ENCODE data around the gene EPHB1. TPM values are rescaled to one million over a fixed set of nuclear protein-coding genes. Genes with fewer than 3 reads are reported as not detected.
A peak's percentile ranks its signal among the peaks of the same experiment; 100 is the strongest.

Gene EPHB1
- total RNA-seq, 2 donors from 2014 or later, result 2.3 to 21.2 TPM

DNA sequence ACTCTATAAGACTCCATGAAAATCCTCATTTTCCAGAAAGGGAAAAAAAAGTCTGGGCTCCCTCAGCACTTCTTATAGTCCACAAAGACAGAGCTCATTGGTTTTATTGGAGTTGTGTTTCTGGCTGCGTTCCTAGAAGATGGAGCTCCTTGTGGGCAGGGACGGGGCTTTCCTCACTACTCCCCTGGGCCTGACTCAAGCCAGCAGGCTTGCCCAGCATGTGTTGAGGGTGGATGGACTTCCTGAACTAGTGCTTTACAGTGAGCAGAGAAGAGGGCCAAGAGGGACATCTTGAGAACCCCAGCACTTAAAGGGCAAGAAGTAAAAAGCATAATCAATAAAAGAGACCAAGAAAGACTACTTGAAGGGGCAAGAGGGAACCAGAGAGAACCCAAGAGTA, 43.2 kb upstream of the EPHB1 start:
- Histone ChIP-seq H3K9me3 (no peaks in the 10 kb centered on the region), H3K36me3 (no peaks in the 10 kb centered on the region), H3K4me3 (no peak overlapping the region), H3K27me3 (replicated peaks; ENCODE audit: insufficient read depth) (no peaks in the 10 kb centered on the region), H3K4me1 (replicated peaks) (no peaks in the 10 kb centered on the region), H3K27ac (no peak overlapping the region)
- DNase-seq (ENCODE audit: low spot score), result no peak
- TF ChIP-seq POLR2A (IDR thresholded peaks at IDR 0.05) (no peak), POLR2AphosphoS5 (IDR thresholded peaks at IDR 0.05) (no peak)
- TF ChIP-seq, protein P1, sequence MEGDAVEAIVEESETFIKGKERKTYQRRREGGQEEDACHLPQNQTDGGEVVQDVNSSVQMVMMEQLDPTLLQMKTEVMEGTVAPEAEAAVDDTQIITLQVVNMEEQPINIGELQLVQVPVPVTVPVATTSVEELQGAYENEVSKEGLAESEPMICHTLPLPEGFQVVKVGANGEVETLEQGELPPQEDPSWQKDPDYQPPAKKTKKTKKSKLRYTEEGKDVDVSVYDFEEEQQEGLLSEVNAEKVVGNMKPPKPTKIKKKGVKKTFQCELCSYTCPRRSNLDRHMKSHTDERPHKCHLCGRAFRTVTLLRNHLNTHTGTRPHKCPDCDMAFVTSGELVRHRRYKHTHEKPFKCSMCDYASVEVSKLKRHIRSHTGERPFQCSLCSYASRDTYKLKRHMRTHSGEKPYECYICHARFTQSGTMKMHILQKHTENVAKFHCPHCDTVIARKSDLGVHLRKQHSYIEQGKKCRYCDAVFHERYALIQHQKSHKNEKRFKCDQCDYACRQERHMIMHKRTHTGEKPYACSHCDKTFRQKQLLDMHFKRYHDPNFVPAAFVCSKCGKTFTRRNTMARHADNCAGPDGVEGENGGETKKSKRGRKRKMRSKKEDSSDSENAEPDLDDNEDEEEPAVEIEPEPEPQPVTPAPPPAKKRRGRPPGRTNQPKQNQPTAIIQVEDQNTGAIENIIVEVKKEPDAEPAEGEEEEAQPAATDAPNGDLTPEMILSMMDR (IDR thresholded peaks at IDR 0.05), result no peak
- WGBS, result 78% methylated on average over 2 of the region's 2 CpGs
- intact Hi-C loops (cut with DNase I), result no loop called here

DNA sequence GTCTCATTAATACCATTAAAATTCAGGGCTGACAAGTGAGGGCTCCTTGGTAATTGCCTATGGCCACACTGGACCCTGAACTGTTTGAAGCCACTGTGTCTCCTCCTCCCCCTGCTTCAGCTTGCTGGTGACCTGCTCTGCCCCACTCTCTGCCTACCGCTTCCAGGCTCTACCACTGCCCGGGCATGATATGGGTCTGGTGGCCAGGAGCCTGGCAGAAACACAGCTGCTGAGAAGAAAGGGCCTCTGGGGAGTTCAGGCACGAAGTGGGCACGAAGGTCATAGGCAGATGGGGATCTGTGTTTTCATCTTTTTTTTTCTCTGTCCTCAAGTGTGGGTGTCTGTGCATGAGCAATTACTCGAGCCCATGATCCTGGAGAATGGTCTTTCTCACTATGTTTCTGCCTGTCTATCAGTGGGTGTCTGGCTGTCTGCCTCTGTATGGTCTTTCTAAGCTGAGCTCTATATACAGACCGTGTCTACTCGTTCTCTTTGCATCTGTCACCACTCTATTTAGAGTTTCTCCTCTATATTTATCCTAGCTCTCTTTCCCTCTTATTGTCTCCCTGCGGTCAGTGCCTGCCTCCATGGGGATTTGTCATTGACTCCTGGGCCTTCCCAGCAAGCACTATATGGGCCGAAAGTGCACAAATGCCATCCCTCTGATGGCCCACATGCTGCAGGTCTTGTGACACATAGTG, 42.1 kb upstream of the EPHB1 start:
- no peak for DNase-seq (ENCODE audit: low spot score)
- Histone ChIP-seq H3K27me3 (replicated peaks; ENCODE audit: insufficient read depth) (no peaks in the 10 kb centered on the region), H3K9me3 (no peaks in the 10 kb centered on the region), H3K36me3 (no peaks in the 10 kb centered on the region), H3K4me3 (no peak overlapping the region), H3K27ac (no peak overlapping the region), H3K4me1 (replicated peaks) (no peaks in the 10 kb centered on the region)
- WGBS, result 86% methylated on average over 9 of the region's 9 CpGs
- TF ChIP-seq, protein P1 (IDR thresholded peaks at IDR 0.05), result no peak
- TF ChIP-seq POLR2A (IDR thresholded peaks at IDR 0.05) (no peak), POLR2AphosphoS5 (IDR thresholded peaks at IDR 0.05) (no peak)
- intact Hi-C loops (cut with DNase I), result no loop called here

DNA sequence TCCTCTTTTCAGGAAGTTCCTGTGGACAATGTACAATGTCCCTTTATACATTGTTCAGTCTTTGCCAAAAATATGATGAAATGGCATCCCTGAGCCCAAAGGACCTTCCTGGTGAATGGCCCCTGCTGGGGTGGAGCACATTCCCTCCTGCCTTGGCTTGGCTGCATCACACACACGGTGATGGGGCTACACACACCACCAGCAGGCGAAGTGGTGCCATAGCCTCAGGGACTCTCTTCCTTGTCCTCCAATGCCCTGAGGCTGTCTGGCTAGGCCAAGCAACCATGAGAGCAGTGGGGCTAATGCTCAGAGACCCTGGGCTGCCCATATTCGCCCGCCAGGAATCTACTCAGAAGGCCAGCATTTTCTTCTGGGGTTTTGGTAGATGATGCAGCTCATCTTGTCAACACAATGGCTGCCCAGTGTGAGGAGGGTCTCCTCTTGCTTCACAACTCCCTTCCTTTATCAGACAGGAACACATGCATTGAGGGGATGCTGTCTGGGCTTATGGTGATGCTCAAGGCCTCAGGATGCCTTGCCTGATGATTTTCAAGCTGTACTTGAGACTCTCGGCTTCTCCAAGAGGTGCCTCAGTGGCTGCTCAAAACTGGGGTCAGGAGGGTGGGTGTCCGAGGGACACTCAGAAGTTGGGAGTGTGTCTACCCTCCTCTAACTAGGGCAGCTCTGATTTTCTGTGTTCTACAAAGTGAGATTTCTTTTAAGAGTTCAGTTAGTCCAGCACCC, 40.9 kb upstream of the EPHB1 start:
- intact Hi-C loops (cut with DNase I), result loop anchor here (2.0 kb wide), 2 partner anchors 103 to 153 kb away; partner anchors contain the start of gene KY
- Histone ChIP-seq H3K27me3 (replicated peaks; ENCODE audit: insufficient read depth) (no peaks in the 10 kb centered on the region), H3K36me3 (no peaks in the 10 kb centered on the region), H3K27ac (no peak overlapping the region), H3K9me3 (no peaks in the 10 kb centered on the region), H3K4me1 (replicated peaks) (no peaks in the 10 kb centered on the region), H3K4me3 (no peak overlapping the region)
- DNase-seq (ENCODE audit: low spot score), result no peak
- WGBS, result 62% methylated on average over 6 of the region's 6 CpGs
- TF ChIP-seq, protein P1 (IDR thresholded peaks at IDR 0.05), result no peak
- TF ChIP-seq POLR2AphosphoS5 (IDR thresholded peaks at IDR 0.05), result no peak
- TF ChIP-seq POLR2A (IDR thresholded peaks at IDR 0.05), result no peak

DNA sequence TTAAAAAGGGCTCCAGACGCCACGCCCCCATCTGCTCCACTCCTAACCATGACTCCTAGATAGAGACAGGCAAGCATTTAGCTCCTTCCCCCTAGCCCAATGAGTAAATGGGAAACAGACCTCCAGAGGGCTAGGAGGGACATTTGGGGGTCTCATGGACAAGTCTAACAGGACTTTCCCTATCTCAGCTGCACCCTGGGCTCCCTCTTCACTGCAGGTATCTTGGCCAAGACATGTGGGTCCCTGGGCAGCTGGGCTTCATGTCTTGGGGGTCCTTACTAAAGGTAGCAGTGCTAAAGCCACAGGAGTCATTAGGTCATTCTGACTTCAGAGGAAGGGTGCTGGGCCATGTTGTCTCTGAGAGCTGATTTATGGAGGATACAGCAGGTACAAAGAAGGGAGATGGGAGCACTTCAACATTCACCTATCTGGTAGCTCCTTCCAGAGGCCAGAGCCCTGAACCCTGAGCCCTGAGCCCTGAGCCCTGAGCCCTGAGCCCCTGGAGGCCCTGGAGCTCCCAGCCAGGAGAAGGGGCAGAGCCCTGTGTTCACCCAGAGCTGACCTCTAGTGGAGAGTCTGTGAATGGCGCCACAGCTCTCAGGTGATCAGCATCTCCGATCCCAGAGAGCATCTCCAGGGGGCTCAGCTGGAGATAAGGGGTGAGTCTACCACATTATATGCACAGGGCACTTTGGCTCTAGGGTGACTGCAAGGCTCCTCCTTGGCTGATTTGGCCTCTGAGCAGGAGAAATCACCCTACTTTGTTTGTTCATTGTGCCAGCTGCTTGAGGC, 40.1 kb upstream of the EPHB1 start:
- no peak for TF ChIP-seq POLR2A (IDR thresholded peaks at IDR 0.05)
- TF ChIP-seq, protein P1 (IDR thresholded peaks at IDR 0.05), result peak in 2 of 4 experiments; percentile 39 to 41
- Histone ChIP-seq H3K27ac (no peak overlapping the region), H3K9me3 (no peaks in the 10 kb centered on the region), H3K27me3 (replicated peaks; ENCODE audit: insufficient read depth) (no peaks in the 10 kb centered on the region), H3K4me1 (replicated peaks) (no peaks in the 10 kb centered on the region), H3K36me3 (no peaks in the 10 kb centered on the region), H3K4me3 (no peak overlapping the region)
- WGBS, result 43% methylated on average over 4 of the region's 4 CpGs
- intact Hi-C loops (cut with DNase I), result loop anchor here (2.0 kb wide), 2 partner anchors 104 to 154 kb away; partner anchors contain the start of gene KY
- DNase-seq (ENCODE audit: low spot score), result peak; percentile 8
